Measurements from ENCODE around the gene FAT2. TPM values are rescaled to one million over a fixed set of nuclear protein-coding genes. Genes with fewer than 3 reads are reported as not detected.

The FAT2 gene
- total RNA-seq, 4 donors from 2014 or later, result 0.12 to 9.1 TPM; not detected in 2

DNA sequence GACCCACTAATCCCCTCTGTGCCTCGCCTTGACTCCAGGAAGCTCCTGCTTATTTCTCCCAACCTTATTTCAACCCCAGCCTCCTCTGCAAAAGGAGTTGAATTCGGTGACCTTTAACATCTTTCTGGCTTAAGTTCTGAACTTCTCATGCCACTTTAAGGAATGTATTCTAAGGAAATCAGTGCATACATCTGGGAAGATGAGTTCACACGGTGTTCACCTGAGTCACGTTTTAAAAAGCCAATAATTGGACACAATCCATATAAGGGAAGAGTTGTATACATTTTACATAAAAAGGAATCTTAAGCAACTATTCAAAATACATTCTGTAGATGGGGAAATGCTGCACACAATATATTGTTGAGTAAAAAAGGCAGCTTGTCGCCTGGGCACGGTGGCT, 33.2 kb downstream of the FAT2 start:
- no peak overlapping the region for H3K4me3 ChIP-seq
- H3K36me3 ChIP-seq, result no peaks in the 10 kb centered on the region
- TF ChIP-seq, protein P1, sequence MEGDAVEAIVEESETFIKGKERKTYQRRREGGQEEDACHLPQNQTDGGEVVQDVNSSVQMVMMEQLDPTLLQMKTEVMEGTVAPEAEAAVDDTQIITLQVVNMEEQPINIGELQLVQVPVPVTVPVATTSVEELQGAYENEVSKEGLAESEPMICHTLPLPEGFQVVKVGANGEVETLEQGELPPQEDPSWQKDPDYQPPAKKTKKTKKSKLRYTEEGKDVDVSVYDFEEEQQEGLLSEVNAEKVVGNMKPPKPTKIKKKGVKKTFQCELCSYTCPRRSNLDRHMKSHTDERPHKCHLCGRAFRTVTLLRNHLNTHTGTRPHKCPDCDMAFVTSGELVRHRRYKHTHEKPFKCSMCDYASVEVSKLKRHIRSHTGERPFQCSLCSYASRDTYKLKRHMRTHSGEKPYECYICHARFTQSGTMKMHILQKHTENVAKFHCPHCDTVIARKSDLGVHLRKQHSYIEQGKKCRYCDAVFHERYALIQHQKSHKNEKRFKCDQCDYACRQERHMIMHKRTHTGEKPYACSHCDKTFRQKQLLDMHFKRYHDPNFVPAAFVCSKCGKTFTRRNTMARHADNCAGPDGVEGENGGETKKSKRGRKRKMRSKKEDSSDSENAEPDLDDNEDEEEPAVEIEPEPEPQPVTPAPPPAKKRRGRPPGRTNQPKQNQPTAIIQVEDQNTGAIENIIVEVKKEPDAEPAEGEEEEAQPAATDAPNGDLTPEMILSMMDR (IDR thresholded peaks at IDR 0.05), result no peak
- no peak for TF ChIP-seq POLR2A (IDR thresholded peaks at IDR 0.05)
- H3K27me3 ChIP-seq, result no peaks in the 10 kb centered on the region
- intact Hi-C loops (cut with DNase I; ENCODE audit: low total_unique reads), result no loop called here
- H3K4me1 ChIP-seq, result no peaks in the 10 kb centered on the region
- H3K9me3 ChIP-seq, result no peaks in the 10 kb centered on the region
- H3K27ac ChIP-seq, result no peak overlapping the region
- no peak for DNase-seq

DNA sequence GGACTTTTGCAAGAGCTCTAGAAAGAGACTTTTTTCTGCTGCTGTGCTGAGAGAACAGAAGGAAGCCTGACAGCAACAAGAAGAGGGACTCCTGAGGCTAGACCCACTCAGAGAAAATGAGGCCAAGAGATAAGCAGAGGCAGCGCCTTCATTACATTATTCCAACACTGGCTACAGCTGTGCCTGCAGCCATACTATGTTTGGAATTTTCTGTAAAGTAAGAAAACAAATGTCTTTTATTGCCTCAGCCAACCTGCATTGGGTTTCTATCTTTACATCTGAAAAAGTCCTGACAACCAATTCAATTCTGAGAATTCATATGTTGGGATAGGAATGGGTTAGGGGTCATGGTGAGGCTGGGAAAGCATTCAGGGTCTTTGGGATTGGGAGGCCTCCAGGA, 33.7 kb downstream of the FAT2 start:
- Histone ChIP-seq H3K9me3 (no peaks in the 10 kb centered on the region), H3K36me3 (no peaks in the 10 kb centered on the region), H3K27me3 (no peaks in the 10 kb centered on the region), H3K27ac (no peak overlapping the region), H3K4me3 (no peak overlapping the region), H3K4me1 (no peaks in the 10 kb centered on the region)
- DNase-seq, result no peak
- intact Hi-C loops (cut with DNase I; ENCODE audit: low total_unique reads), result no loop called here
- no peak for TF ChIP-seq POLR2A (IDR thresholded peaks at IDR 0.05)
- TF ChIP-seq, protein P1 (IDR thresholded peaks at IDR 0.05), result no peak

DNA sequence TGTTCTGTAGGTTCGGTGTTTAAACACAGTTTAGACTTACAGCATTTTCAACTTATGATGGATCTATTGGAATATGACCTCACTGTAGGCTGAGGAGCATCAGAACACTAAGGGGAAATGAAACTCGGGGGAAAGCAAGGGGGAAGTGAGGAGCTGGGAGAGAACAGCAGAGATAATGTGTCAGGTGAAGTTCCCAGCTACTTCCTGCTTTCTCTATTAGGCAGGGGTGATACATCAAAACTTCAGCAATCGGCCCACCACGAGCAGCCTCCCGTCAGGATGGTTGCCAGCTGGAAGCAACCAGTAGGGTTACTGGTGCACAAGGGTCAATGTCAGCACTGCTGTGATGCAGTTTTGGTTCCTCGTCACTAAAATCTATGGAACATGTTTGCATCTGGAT, 34.3 kb downstream of the FAT2 start:
- Histone ChIP-seq H3K4me1 (no peaks in the 10 kb centered on the region), H3K9me3 (no peaks in the 10 kb centered on the region), H3K27ac (no peak overlapping the region), H3K36me3 (no peaks in the 10 kb centered on the region), H3K27me3 (no peaks in the 10 kb centered on the region), H3K4me3 (no peak overlapping the region)
- no peak for TF ChIP-seq POLR2A (IDR thresholded peaks at IDR 0.05)
- TF ChIP-seq, protein P1 (IDR thresholded peaks at IDR 0.05), result no peak
- DNase-seq, result no peak
- intact Hi-C loops (cut with DNase I; ENCODE audit: low total_unique reads), result no loop called here

DNA sequence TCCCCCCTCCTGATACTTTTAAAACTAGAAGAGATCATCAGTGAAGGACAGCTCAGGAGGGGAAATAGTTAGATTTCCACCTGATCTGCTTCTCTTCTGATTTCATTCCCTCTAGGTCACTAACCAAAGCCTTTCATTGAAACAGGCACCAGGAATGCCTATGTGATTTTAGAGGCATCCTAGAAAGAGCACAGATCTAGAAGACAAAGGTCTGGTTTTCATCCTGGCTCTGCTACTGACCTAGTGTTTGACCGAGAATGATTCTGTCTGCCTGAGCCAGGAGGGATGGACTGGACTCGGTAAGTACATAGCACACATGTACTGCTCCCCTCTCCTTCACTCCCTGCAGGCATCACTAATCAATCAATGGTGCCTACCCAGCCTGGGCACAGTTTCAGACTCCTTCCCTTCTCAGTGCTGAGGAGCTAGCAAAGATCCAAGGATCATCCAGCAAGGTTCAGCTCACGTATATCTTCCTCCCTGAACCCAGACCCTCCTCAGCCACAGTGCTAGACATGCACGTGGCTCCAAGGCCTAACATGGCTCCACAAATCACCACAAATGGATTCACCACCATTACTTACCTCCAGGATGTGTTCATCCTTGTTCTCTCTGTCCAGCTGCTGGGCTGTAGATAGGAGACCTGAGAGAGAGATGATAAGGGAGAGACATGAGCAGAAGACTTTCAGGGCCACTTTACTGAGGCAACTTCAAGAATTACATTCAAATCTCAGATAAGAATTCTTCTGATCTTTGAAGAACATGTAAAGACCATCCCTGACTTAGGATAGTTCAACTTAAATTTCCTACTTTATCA, 35.2 kb downstream of the FAT2 start:
- H3K36me3 ChIP-seq, result no peaks in the 10 kb centered on the region
- intact Hi-C loops (cut with DNase I; ENCODE audit: low total_unique reads), result no loop called here
- no peaks in the 10 kb centered on the region for H3K4me1 ChIP-seq
- DNase-seq, result no peak
- H3K9me3 ChIP-seq, result no peaks in the 10 kb centered on the region
- H3K4me3 ChIP-seq, result no peak overlapping the region
- TF ChIP-seq, protein P1 (IDR thresholded peaks at IDR 0.05), result no peak
- no peak for TF ChIP-seq POLR2A (IDR thresholded peaks at IDR 0.05)
- H3K27me3 ChIP-seq, result no peaks in the 10 kb centered on the region
- no peak overlapping the region for H3K27ac ChIP-seq

DNA sequence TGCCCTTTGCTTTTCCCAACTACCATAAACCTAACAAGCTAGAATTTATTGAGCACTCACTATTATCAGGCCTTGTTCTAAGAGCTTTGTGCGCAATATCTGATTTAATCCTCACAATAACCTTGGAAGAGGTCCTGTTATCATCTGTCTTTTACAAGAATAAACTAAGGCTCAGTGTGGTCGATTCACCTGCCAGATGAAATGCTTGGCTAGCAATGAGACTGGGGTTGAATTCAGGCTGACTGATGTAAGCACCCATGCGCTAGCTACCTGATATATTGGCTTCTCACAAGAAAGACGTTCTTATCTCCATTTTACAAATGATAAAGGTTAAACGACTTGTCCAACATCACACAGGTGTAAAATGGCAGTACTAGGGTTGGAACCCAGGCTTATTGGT, 37.4 kb downstream of the FAT2 start:
- H3K4me1 ChIP-seq, result no peaks in the 10 kb centered on the region
- H3K27me3 ChIP-seq, result no peaks in the 10 kb centered on the region
- H3K36me3 ChIP-seq, result no peaks in the 10 kb centered on the region
- no peak for DNase-seq
- H3K9me3 ChIP-seq, result no peaks in the 10 kb centered on the region
- H3K4me3 ChIP-seq, result no peak overlapping the region
- TF ChIP-seq POLR2A (IDR thresholded peaks at IDR 0.05), result no peak
- TF ChIP-seq, protein P1 (IDR thresholded peaks at IDR 0.05), result no peak
- no peak overlapping the region for H3K27ac ChIP-seq
- intact Hi-C loops (cut with DNase I; ENCODE audit: low total_unique reads), result no loop called here

Measured in uterus (tissue), 4 donors.